ENCODE results near the gene CNTN1.

DNA sequence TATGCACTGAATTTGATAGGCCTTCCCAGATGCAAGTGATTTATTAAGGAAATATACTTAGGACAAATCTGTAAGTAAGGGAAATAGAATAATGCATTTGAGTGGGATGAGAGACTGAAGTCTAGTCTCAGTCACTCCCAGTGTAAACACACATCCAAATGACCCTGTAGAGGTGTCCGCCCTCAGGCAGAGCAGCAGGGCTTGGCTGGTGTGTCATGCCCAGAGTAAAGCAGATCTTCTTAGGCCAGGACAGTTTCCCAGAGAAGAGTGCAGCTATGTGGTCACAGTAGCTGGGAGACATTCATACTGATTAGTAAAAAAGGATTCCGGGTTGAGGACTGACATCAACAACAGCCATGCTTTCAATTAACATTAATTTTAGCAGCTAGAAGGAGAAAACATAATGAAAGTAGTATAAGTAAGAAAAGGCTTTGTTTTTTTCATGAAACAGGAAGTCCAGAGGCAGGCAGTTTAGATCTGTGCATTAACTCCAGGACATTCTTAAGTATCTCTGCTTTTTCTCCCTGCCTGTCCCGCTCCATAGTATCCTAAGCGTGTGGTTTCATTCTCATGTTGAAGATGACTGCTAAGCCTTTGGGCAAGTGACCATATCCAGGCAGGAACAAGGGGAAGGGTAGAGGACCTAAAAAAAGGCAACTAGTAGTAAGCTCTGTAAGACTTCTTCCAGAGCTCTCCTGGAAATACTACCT lies 35.7 kb downstream of the CNTN1 start:
- TF ChIP-seq CTCF (IDR thresholded peaks at IDR 0.05; ENCODE audit: borderline replicate concordance, extremely low read depth, low read length, poor library complexity, severe bottlenecking) (no peak), EZH2 (IDR thresholded peaks at IDR 0.05; ENCODE audit: borderline replicate concordance, low read depth, low read length, severe bottlenecking) (no peak)

Measured in DND-41 (cell line).